Measurements from ENCODE around the gene SP6.

SP6 gene

DNA sequence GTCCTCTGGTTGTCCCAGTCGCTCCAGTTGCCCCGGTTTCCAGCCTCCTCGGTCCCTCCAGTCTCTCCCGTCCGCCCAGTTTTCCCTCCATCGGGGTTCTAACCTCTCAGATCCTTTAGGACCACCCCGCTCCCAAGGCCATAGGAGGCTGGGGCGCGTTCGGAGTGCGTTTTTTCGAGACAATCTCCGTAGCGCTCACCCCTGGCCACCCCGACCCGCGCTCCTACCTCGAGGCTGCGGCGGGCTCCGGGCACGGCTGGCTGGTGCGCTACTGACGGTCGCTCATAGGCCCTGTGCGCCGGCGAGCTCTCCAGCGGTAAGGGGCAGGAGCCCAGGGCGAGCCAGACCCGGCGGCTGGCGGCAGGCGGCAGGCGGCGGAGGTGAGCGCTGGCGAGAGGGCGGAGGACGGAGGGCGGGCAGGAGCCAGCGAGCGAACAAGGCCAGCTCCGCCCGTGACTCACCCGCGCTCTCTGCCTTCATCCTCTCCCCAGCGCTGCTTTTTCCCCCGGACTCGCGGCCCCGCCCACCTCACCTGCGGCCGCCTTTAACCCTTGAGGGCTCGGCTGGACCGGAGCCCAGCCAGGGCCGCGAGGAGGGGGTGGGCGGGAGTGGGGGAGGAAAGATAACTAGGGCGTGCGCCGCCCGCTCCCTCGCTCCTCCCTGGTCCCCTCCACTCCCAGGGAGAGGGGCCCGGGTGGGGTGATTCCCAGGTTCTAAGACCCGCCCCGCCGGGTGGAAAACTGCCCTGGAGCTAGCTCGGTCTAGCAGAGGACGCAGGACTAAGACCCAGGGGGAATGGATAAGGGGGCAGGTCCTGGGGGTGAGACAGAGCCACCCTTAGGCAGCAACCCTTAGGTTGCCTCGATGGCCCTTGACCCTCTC lies at the start of gene SP6:
Gene SP6, minus strand, starts transcription at position 472 of the 882 bp plus-strand sequence. CDS start 2,734 bp downstream, outside the sequence.
- DNase-seq, result peak; percentile 43 to 71 (median 51)

DNA sequence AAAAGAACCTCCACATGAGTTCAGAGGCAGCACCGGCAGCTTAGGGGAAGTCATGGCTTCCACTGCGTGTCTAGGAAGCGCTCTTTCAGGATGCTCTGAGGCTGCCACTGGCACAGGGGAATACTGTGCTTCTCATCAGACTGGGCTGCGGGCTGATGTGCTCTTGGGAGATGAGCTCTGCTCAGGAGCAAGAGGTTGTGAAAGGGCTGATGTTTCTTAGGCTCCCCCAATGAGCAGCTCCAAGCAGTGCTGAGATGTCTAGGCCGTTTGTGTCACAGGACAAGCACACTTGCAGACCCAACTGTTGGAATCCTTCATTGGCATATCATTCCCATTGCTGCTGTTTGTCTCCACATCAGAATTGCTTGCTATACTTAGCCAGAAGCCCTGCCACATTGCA lies 48.7 kb upstream of the SP6 start:
- DNase-seq, result no peak

DNA sequence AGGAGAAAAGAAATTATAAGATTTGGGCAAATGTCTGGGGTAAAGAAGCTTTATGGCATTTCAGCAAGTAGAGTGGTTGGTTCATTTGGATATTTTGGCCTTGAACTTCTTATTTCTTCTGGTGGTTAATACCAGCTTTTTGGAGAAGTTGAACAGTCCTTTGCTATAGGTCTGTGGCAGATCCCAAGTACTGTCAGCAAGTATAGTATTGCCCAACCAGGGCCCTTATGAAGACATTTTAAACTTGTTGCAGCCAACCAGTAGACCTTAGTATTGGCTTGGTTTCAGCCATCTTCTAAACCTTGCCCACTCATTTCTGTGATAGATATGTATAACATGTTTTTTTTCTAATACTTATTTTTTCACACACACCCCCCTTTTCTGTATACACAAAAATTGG lies 47.3 kb upstream of the SP6 start:
- peak; percentile 51 to 74 (median 66) for DNase-seq

DNA sequence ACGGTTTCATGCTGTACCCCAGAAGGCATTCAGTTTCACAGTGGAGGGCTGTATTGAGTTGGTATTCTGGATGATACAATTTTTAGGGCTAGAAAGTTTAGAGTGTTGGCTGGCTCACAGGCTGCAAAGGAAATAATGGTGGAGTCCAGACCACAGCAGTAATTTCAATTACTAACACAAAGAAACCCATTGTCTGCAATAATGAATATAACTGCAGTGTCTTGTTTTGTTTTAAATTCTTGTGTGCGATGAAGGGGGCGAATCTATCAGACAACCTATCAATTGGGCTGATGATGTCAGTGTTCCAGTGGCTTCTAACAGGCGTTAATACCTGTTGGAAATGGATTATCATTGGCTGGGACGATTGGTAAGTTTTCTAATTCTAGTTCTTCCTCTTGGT lies 46.6 kb upstream of the SP6 start:
- DNase-seq, result no peak

- no peak for DNase-seq
Measured at GRCh38 chr17:47896672-47897490, 45.9 kb upstream of the SP6 start.

DNA sequence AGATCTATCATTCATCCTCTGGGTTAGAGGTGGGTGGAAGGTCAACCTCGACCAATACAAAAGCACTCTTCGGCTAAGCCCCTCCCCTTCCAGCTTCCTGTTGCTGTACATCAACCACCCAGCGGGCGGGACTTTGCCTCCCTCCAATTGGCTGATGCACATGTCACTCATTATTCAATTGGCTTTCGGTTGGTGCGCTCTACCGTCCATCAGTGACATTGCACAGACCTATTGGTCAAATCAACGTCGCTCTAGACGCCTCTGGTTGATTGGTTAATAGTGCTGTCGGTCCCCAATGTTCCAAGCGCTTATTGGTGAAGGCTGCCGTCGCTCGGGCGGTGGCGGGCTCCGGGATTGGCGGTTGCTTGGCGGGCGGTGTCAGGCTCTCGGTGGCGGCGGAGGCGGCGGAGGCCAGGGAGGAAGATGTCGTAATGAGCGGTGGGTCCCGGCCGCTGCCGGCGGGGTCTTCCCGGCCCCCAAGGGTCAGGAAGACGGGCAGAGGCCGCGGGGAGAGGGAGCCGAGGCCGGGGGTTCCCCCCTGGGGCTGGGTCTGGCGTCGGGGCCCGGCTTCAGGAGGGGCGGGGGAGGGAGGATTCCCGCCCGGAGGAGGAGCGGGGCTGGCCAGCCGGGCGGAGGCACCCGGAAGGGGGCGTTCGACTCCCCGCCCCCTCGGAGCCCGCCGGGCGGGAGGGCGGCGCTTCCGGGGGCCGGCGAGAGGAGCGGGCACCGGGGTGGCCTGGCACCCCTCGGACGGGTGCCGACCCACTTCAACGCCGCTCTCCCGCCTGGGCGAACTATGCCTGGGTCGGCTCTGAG lies 45.1 kb upstream of the SP6 start, which contains the start of gene SP2:
Gene SP2, plus strand, starts transcription at position 381 of the 816 bp plus-strand sequence. Its CDS starts 51 bp downstream, at position 432.
- DNase-seq, result peak; percentile 99 to 100 (median 99)

DNA sequence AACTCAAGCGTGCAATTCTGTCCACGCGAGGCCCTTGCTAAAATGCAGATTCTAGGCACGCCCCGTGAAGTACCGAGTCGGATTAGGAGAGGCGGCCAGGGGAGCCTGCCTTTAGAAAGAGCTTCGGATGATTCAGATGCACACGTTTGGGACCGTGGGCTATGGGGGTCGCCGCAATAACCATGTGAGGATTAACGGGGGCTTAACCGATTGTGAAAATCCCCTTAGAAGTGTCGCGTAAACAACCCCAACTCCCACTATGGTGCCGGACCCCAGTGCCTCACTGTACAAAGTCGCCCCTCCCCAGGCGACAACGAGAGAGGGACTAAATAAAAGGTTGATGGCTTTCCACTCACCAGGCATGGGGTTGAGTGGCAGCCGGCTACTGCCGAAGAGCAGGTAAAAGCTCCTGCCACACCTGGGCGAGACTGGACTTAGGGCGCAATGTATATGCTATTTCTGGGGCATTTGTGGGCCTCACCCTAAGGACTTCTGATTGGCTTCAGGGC lies 44.4 kb upstream of the SP6 start:
- peak; percentile 19 to 53 (median 44) for DNase-seq

DNA sequence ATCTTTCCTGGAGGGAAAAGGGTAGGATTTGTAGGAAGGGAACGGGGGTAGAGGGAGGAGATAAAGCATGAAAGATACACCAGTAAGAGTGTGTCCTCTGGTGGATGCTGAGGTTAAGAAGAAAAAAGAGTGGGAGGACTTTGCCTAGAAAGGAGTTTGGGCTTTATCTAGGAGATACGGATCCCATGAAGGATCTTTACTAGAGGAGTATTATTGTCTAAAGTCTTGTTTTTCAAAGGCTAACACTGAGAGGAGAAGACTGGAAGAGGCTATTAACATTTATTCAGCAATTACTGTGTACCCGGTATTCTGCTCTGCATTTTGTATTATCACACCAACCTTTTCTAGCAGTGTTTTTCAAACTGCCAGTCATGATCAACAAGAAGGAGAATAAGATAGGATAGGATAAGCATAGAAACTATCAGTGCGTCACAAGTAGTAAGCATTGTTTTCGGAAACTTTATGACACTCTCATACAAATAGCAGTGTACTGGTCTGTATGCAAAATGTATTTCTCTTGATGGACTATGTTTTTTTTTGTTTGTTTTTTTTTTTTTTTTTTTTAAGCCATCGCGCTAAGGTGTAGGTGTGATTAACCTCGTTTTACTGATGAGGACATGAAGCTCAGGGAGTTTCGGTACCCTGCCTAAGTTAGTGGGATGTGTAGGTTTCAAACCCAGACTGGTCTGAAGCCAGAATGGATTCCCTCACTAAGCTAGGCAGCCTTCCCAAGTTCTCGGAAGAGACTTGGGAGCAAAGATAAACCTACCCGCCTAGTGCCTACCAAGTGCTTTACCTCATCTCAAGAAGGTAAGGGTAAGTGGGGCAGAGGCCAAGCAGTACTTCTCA lies 43.8 kb upstream of the SP6 start:
- no peak for DNase-seq

GRCh38 chr17:47891545-47892088 lies 40.7 kb upstream of the SP6 start:
- DNase-seq, result no peak

DNA sequence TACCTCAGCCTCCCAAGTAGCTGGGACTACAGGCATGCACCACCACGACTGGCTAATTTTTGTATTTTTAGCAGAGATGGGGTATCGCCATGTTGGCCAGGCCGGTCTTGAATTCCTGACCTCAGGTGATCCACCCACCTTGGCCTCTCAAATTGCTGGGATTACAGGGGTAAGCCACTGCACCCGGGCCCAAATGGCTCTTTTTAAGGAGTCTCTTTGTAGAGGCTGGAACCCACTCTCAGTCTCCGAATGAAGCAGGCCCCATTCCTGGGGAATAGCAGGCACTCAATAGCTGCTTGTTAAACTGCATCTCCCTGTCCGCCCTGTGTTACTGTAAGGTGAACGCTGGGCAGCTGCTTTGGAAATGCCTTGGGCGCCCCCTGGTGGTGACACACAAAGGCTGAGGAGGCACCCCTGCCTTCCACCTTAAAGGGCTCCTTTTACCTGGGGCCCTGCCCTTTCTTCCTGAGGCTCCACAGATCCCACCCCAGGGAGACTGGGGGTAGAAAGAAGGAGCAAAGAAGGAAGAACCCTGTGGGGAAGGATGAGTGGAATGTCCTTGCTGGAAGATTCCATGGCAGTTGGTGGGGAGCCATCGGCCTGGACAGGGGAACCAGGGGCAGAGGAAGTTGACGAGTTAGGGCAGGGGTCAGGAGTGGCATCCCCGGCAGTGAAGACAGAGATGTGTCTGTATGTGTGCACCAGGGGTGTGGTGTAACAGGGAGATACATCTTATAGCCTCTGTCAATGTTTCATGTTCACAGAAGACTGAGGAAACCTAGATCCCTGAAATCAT lies 39.0 kb upstream of the SP6 start:
- DNase-seq, result peak; percentile 85 to 92 (median 89)

- no peak for DNase-seq
Measured at GRCh38 chr17:47888293-47888692, 37.3 kb upstream of the SP6 start.

DNA sequence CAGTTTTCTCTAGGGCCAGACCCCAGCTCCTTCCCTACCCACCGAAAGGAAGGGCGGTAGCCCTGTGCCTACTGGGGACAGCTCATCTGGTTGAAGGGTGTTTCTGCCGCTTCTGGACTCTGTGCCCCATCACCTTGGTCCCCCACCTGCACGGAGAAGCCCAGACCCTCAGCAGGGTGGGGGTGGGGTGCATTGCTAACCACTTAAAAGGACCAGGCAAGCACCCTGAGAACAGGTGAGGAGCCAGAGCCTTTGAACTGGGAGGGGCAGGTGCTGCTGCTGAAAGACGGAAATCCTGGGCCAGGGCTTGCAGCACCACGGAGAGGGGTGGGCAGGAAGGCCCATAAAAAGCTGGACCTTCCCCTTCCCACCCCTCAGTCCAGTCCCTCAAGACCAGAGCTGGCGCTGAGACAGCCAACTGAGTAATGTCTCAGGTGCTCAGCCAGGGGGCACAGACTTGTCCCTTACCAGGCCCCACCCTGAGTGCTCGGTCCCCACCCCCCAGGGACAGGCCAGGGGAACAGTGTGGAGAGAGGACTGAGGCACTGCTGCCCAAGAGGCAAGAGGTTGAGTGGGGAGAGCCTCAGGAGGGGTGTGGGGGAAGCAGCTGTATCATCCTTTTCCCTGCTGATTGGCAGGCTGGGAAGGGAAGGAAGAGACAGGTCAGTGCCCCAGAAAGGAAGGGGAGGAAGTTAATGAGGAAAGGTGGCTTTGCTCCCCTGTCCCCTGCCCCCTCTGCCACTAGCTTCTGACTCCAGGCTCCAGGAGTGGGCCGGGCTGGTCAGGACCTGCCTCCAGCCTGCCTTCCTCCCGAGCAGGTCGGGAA lies 34.2 kb upstream of the SP6 start:
- DNase-seq, result no peak

GRCh38 chr17:47884427-47884740 lies 33.4 kb upstream of the SP6 start:
- no peak for DNase-seq

DNA sequence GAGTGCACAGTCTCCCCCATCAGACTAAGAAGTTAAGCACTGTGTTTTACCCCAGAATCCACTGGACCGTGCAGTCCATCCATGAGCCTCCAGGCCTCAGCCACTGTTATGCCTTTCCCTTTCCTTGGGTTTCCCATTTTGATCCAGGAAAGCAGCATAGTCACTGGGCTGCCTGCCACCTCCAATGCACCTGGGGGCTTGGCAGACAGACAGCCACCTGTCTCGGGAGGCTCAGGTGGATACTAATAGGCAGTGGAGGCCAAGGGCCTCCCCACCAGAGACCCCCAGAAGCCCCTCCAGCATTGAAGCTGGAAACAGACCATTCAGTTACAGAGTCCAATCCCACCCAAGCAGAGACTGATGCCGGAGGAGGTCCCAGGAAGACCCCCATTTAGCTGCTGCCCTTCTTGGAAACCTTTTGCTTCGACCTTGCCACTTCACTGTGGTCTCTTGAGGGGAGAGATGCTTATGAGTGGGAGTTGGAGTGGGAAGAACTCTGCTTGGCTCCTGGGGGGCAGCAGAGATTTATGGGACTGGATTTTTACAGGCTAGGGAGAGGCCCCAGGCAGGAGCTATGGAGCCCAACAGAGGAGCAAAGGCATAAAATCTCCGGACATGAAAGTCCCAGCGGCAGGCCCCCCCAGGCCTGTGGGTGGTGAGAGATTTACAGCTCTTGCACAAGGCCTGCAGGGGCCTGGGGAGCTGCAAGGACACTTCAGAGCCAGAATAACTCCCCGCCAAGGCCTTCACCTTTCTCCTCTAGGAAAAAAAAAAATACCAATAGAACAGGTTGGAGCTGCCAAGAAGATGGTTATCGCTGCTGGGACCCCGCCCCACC lies 32.8 kb upstream of the SP6 start:
- no peak for DNase-seq

- no peak for DNase-seq
Measured at GRCh38 chr17:47882695-47883588, 32.0 kb upstream of the SP6 start.

- peak; percentile 64 to 79 (median 77) for DNase-seq
Measured at GRCh38 chr17:47882247-47882646, 31.3 kb upstream of the SP6 start.

DNA sequence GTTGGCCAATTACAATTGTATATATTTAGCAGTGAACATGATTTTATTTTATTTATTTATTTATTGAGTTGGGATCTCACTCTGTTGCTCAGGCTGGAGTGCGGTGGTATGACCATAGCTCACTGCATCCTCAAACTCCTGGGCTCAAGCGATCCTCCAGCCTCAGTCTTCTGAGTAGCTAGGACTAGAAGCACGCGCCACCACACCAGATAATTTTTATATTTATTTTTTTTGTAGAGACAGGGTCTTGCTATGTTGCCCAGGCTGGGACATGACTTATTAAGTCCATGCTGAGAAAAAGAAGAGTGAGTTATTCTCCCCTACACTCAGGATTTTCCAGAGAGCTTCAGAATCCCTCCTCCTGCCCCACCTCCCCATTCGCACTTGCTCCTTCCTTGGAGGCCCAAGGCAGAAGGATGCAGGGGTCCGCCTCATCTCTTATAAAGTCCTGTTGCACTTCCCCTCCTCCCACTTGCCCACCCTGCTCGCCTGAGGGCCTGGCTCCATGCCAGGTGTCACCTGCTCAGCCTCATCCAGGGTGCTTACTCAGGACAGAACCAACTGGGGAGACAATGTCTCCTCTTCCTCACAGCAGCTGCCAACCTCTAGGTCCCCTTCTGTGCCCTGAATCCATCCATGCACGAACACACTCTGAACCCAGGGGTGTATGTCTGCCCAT lies 29.0 kb upstream of the SP6 start:
- DNase-seq, result no peak
